KG1 (cell line): ENCODE measurements around the gene NOA1.

ENCODE experiments used
- DNase-seq: peaks from one replicate; lab custom pipeline; 2025; lab: John Stamatoyannopoulos, UW

The NOA1 gene

GRCh38 chr4:56977321-56978012 is at the start of gene NOA1:
NOA1 (minus strand) TSS chr4:56977606; CDS start chr4:56977585, 21 bp downstream.
- peak; percentile 98 for DNase-seq

- no peak for DNase-seq
These were observed 45.7 kb upstream of the NOA1 start for GRCh38 chr4:57023104-57023503.

- DNase-seq: no peak
These were observed 43.2 kb upstream of the NOA1 start for GRCh38 chr4:57020467-57021101.

DNA sequence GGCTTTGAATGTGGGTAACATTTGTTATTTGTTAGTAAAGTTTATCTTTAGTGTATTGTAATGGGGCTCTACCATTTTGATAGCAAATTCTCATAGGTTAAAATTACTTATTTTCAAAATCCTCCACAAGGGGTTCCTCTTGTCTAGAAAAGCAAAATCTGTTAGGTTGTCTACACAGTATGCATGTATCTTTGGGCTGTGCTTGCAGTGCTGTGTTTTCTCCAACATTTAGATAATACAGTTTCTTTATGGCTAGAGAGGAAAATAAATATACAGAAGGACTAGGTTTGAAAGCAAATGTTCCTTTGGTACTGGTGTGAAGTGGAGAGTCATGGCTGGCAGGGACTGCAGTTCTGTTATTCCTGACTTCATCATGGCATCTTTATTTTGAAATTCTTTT is 41.6 kb upstream of the NOA1 start:
- no peak for DNase-seq

DNA sequence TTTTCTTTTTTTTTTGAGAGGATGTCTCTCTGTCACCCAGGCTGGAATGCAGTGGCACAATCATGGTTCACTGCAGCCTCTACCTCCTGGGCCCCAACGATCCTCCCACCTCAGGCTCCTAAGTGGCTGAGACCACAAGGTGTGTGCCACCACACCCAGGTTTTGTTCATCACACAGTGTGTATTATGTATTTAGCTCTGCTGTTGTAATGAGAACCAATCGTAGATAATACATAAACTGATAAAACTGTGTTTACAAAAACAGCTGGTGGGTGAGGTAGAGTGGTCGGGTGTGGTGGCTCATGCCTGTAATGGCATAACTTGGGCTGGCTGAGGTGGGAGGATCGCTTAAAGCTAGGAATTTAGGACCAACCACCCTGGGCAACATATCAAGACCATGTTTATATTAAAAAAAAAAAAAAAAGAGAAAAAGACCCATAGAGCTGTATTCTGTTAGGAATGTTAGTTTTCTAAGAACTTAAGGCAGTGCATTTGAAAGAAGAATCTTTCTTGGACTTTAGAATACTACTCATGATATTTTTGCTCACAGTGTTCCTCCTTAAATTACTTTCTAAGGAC is 36.2 kb upstream of the NOA1 start:
- DNase-seq: no peak

DNA sequence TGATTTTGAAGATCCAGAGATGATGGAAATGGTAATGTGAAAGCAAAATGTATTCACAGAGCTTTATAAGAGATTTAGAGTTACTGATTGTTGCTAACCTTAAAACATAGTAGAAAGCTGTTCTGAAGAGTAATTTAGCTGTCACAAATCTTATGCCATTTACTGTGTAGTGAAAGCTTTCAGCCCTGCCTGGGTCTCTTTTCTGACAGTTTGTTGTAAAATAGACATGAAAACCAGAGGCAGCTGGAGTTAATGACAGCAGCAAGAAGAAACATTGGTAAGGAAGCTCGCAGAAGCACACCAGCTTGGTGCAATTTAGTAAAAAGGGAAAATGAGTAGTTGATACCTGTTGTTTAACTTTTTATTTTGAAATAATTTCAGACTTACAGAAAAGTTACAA is 22.3 kb upstream of the NOA1 start:
- no peak for DNase-seq

DNA sequence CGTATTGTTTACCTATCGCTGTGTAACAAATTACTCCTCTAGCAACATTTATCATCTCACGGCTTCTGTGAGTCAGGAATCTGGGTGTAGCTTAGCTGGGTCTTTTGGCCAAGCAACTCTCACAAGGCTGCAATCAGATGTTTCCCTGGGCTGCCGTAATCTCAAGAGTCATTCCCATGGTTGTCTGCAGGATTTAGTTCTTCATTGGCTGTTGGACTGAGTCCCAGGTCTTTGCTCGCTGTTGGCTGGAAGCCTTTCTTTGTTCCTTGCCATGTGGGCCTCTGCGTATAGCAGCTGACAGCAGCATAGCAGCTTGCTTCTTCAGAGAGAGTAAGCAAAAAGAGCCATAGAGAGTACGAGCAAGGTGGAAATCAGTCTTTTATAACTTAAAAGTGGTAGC is 18.1 kb upstream of the NOA1 start:
- DNase-seq: no peak

DNA sequence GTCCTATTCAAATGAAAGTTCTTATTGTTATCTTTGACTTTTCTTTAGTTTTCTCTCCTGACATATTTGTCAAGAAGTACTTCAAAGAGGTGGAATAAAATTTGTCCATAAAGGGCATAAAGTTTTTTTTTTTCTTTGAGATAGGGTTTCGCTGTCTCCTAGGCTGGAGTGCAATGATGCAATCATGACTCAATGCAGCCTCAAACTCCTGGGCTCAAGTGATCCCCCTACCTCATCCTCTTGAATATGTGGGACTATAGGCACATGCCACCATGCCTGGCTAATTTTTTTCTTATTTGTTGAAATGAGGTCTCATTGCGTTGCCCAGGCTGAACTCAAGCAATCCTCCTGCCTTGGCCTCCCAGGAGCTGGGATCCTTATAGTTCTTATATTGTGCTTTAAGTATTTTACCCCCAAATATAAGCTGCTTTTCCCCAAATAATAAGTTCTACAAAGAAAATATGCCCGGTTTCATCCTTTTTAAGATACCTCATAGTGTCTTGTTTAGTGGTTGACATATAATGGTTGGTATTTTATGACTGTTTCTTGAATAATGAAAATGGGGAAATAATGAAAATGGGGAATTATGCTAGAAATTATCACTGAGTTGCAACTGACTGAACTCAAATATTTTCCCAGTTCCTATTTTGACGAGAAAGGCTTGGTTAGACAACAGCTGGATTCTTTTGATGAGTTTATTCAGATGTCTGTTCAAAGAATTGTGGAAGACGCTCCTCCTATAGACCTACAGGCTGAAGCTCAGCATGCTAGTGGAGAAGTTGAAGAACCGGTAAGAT is 12.9 kb upstream of the NOA1 start:
- DNase-seq: no peak

GRCh38 chr4:56986952-56987351 is 9.5 kb upstream of the NOA1 start:
- no peak for DNase-seq

- no peak for DNase-seq
These were observed 8.8 kb upstream of the NOA1 start for GRCh38 chr4:56986192-56986591.

- DNase-seq: no peak
These were observed 4.4 kb upstream of the NOA1 start for GRCh38 chr4:56981795-56982201.

DNA sequence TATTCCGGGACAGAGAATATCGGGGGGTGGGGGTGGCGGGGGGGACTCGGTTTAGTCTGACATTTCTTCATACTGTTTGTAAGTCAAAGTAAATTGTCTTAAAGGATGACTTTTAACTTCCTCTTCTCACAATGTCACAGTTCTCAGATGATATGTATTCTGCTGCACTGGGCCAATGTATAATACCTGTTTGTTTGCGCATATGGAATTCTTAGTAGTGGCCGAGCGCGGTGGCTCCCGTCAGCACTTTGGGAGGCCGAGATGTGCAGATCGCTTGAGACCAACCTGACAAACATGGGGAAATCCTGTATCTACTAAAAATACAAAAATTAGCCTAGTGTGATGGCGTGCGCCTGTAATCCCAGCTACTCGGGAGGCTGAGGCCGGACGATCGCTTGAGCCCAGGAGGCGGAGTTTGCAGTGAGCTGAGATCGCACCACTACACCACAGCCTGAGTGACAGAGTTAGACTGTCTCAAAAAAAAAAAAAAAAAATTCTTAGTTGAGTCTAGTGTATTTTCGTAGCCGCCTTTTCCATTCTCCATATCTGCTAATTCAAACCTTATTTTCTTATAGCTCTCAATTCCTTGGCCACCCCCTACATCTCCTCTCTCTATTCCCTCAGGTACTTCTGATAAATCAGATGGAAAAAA is 2.1 kb upstream of the NOA1 start:
- no peak for DNase-seq

GRCh38 chr4:56978750-56979303 is 1.4 kb upstream of the NOA1 start, which contains the start of gene POLR2B:
POLR2B (plus strand) TSS chr4:56978896; CDS start chr4:56978986, 90 bp downstream.
- DNase-seq: peak; percentile 84

- DNase-seq: no peak
These were observed 527 bp downstream of the NOA1 start for GRCh38 chr4:56976837-56977320.

DNA sequence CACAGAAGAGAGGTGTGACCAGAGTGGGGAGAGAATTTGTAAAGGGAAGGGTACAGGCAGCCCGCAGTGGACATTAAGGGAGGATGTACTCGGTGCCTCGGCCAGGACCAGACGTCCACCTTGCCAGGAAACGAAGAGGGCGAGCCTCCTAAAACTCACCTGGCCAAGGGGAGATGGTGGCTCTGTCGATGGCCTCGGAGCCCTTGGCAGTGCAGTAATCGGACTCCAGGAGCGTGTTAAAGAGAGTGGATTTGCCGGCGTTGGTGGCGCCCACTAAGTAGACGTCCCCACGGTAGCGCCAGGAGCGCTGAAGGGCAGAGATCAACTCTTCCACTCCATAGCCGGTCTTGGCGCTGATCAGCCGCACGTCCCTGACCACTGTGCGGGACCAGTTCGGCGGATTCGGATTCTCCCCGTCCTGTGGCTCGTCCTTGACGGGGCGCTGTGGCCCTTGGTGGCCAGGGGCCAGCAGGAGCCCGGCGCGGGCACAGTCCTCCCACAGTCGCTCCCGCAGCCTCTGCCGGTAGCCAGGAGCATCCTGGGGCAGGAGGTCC is 1.0 kb downstream of the NOA1 start:
- no peak for DNase-seq

GRCh38 chr4:56973336-56973735 is 4.1 kb downstream of the NOA1 start:
- DNase-seq: no peak

- DNase-seq: no peak
These were observed 4.6 kb downstream of the NOA1 start for GRCh38 chr4:56972809-56973208.

DNA sequence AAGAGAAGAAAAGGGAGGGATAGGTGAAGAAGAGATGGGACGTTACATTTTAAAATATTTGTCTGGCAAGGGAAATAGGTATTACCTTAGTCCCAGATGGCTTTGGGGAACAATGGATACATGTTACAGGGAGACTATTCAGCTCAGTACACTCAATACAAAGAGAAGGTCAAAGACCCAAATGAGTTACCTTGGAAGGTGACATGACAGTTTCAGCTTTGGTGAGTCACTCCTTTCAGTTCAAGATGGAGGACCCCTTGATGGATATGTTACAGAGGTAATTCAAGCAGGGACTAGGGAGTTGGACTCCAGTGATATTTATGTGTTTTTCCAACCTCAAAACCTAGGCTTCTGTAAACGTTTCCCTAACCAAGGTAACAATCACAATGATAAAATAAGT is 5.0 kb downstream of the NOA1 start:
- DNase-seq: no peak

- no peak for DNase-seq
These were observed 6.0 kb downstream of the NOA1 start for GRCh38 chr4:56971383-56971782.

- no peak for DNase-seq
These were observed 16.3 kb downstream of the NOA1 start for GRCh38 chr4:56961107-56961500.

DNA sequence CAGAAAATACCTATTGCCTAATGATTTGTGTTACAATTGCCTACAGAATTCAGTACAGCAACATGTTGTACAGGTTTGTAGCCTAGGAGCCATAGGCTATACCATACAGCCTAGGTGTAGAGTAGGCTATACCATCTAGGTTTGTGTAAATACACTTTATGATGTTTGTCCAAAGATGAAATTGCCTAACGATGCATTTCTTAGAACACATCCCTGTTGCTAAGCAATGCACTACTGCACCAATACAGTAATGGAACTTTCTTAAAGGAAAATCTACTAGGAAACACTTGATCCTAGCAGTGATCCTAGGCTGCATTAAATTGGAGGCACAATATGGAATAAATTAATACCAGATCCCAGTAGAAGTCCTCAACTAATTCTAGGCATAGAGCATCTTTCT is 18.3 kb downstream of the NOA1 start:
- DNase-seq: no peak
